Suppressor macrophage treated with lipopolysaccharide for 4 hours (primary cell): ENCODE measurements around the gene SENP5.
A peak's percentile ranks its signal among the peaks of the same experiment; 100 is the strongest.

ENCODE experiments used
- DNase-seq: peaks from one replicate; pipeline ENCODE4 v3.0.0-alpha.2; 2020

Gene SENP5

GRCh38 chr3:196969660-196970546 lies 102.2 kb downstream of the SENP5 start:
- DNase-seq: peak; percentile 85

GRCh38 chr3:196970547-196971093 lies 102.9 kb downstream of the SENP5 start:
- no peak for DNase-seq

- DNase-seq: no peak
Measured at GRCh38 chr3:196971094-196971698, 103.5 kb downstream of the SENP5 start.

GRCh38 chr3:196974661-196975060 lies 106.9 kb downstream of the SENP5 start:
- no peak for DNase-seq

GRCh38 chr3:196975349-196975748 lies 107.6 kb downstream of the SENP5 start:
- DNase-seq: no peak

GRCh38 chr3:196976941-196977340 lies 109.2 kb downstream of the SENP5 start:
- no peak for DNase-seq

GRCh38 chr3:196979545-196979944 lies 111.8 kb downstream of the SENP5 start:
- no peak for DNase-seq

GRCh38 chr3:196981657-196982056 lies 113.9 kb downstream of the SENP5 start:
- DNase-seq: no peak

- DNase-seq: no peak
Measured at GRCh38 chr3:196983186-196983585, 115.5 kb downstream of the SENP5 start.
